Karpas-422 (cell line): Measurements from ENCODE around the gene DERA. TPM values are rescaled to one million over a fixed set of nuclear protein-coding genes. Genes with fewer than 3 reads are reported as not detected.

Experiments
- DNase-seq: peaks from one replicate; pipeline ENCODE4 v3.0.0-alpha.2; 2015
- H2AFZ ChIP-seq: fragments of 200-600 bp; sonication (generic); 2 replicates; pipeline ENCODE4 v1.6.1; 2014; ENCODE audit warnings: antibody characterized with exemption, low read length, mixed read lengths
- H3K27ac ChIP-seq: fragments of 200-600 bp; sonication (generic); 2 replicates; pipeline ENCODE4 v1.5.1; 2014; ENCODE audit warnings: mild to moderate bottlenecking, low read length, moderate library complexity
- H3K27me3 ChIP-seq: fragments of 200-600 bp; sonication (generic); 2 replicates; pipeline ENCODE4 v1.6.1; 2014; ENCODE audit warnings: low read length, mixed read lengths
- H3K36me3 ChIP-seq: fragments of 200-600 bp; sonication (generic); 2 replicates; pipeline ENCODE4 v1.6.1; 2014; ENCODE audit warnings: low read length, mixed read lengths; ENCODE audit not compliant: insufficient read depth
- H3K4me1 ChIP-seq: fragments of 200-600 bp; sonication (generic); 2 replicates; pipeline ENCODE4 v1.6.1; 2014; ENCODE audit warnings: mild to moderate bottlenecking, low read length, mixed read lengths
- H3K4me2 ChIP-seq: fragments of 200-600 bp; sonication (generic); 2 replicates; pipeline ENCODE4 v1.6.1; 2014; ENCODE audit warnings: low read length, low read depth, mild to moderate bottlenecking; ENCODE audit not compliant: poor library complexity, severe bottlenecking
- H3K4me3 ChIP-seq: fragments of 200-600 bp; sonication (generic); 2 replicates; pipeline ENCODE4 v1.5.1; 2014; ENCODE audit warnings: mild to moderate bottlenecking, antibody characterized with exemption, low read length, mixed read lengths
- H3K79me2 ChIP-seq: fragments of 200-600 bp; sonication (generic); 2 replicates; pipeline ENCODE4 v1.6.1; 2014; ENCODE audit warnings: mild to moderate bottlenecking, low read length, mixed read lengths
- H3K9ac ChIP-seq: fragments of 200-600 bp; sonication (generic); 2 replicates; pipeline ENCODE4 v1.6.0; 2014; ENCODE audit warnings: low read length
- H3K9me2 ChIP-seq: fragments of 200-600 bp; sonication (generic), shearing (Covaris generic); replicated peaks from 2 replicates; pipeline ENCODE4 v1.6.0; 2014; ENCODE audit warnings: mild to moderate bottlenecking, low read length, moderate library complexity; ENCODE audit not compliant: insufficient read depth
- H3K9me3 ChIP-seq: fragments of 300-700, 200-600 bp; sonication (generic); 2 replicates; pipeline ENCODE4 v1.6.1; 2014; ENCODE audit warnings: low read length, mixed read lengths
- H4K20me1 ChIP-seq: fragments of 200-600 bp; sonication (generic); 2 replicates; pipeline ENCODE4 v1.6.1; 2014; ENCODE audit warnings: mild to moderate bottlenecking, antibody characterized with exemption, low read length, low read depth; ENCODE audit not compliant: insufficient read depth
- total RNA-seq: library from RNA; depleted of rRNA; stranded (reverse); fragments of >200 nt; shearing (Covaris generic); gene quantifications from 2 replicates; pipeline ENCODE4 v1.2.3, GENCODE V29; 2014; ENCODE audit warnings: low replicate concordance

DERA gene
- total RNA-seq, 1 experiment from 2014 or later = 11.1 TPM

DNA sequence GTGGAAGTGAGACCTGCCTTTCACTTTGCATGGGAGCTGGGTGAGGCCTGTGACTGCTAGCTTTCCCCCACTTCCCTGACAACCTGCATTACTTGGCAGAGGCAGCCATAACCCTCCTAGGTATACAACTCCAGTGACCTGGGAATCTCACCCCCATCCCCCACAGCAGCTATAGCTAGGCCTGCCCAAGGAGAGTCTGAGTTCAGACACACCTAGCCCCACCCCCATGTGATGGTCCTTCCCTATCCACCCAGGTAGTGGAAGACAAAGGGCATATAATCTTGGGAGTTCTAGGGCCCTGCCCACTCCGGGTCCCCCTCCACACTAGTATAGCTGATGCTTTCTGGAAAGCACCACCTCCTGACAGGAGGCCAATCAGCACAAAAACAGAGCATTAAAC lies 35.3 kb upstream of the DERA start:
- H2AFZ ChIP-seq = no peak overlapping the region
- no peak overlapping the region for H3K27ac ChIP-seq

DNA sequence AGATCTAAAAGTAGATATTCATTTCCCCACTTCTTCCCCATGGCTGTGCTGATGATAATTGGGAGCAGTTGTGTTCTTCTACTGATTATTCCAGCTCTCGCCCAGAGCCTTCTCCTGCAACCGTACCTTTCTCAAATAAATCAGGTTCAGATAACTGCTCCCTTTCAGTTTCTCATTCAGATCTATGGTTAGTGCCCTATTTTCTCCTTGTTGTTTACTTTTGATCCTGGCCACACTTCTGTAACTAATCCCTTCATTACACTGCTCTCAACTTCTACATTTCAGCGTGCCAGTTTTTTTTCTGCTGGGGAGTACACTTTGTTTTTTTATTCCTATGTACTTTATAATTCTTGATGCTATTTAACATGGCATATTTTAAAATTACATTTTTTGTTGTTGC lies 31.7 kb upstream of the DERA start:
- H3K4me2 ChIP-seq = no peak overlapping the region
- H3K9me2 ChIP-seq = no peaks in the 10 kb centered on the region
- H3K36me3 ChIP-seq = no peaks in the 10 kb centered on the region
- peaks cover 19% of the 10 kb centered on the region for H4K20me1 ChIP-seq
- no peak overlapping the region for H3K9ac ChIP-seq
- H2AFZ ChIP-seq = no peak overlapping the region
- no peaks in the 10 kb centered on the region for H3K9me3 ChIP-seq
- H3K27ac ChIP-seq = no peak overlapping the region
- no peaks in the 10 kb centered on the region for H3K27me3 ChIP-seq
- DNase-seq = no peak
- peaks cover 22% of the 10 kb centered on the region for H3K4me1 ChIP-seq
- peaks cover 23% of the 10 kb centered on the region for H3K79me2 ChIP-seq
- H3K4me3 ChIP-seq = no peak overlapping the region

More for the DNA sequence above, 35.3 kb upstream of the DERA start:
- H3K9ac ChIP-seq = no peak overlapping the region
- no peaks in the 10 kb centered on the region for H3K36me3 ChIP-seq
- H3K79me2 ChIP-seq = no peaks in the 10 kb centered on the region
- DNase-seq = no peak
- no peak overlapping the region for H3K4me2 ChIP-seq
- no peaks in the 10 kb centered on the region for H3K4me1 ChIP-seq
- no peaks in the 10 kb centered on the region for H3K27me3 ChIP-seq
- no peak overlapping the region for H3K4me3 ChIP-seq
- no peaks in the 10 kb centered on the region for H3K9me3 ChIP-seq
- H3K9me2 ChIP-seq = no peaks in the 10 kb centered on the region
- H4K20me1 ChIP-seq = no peaks in the 10 kb centered on the region

DNA sequence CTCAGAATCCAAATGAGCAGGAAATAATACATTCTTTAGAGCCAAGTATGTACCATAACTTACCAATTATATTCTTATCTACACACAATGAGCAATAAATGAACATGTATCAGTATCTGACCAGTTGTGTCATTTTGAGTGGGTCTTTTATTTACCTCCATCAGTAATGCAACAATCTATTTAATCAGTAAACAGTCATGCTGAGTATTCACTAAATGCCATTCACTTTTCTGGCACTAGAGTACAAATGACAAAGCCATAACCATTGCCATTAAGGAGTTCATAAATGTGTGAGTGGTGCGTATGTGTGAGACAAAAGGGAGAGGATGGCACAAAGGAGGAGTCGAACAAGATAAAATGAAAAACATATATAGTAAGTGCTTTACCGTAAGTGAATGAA lies 30.4 kb upstream of the DERA start:
- H3K27me3 ChIP-seq = no peaks in the 10 kb centered on the region
- no peak overlapping the region for H3K4me3 ChIP-seq
- no peaks in the 10 kb centered on the region for H3K9me3 ChIP-seq
- peaks cover 8% of the 10 kb centered on the region; the same call in 1 of the 2 replicates for H3K36me3 ChIP-seq
- no peak overlapping the region for H3K9ac ChIP-seq
- no peak overlapping the region for H3K4me2 ChIP-seq
- H2AFZ ChIP-seq = no peak overlapping the region
- H3K4me1 ChIP-seq = peaks cover 22% of the 10 kb centered on the region
- peaks cover 27% of the 10 kb centered on the region for H4K20me1 ChIP-seq
- no peaks in the 10 kb centered on the region for H3K9me2 ChIP-seq
- DNase-seq = no peak
- H3K27ac ChIP-seq = no peak overlapping the region
- peaks cover 36% of the 10 kb centered on the region for H3K79me2 ChIP-seq

DNA sequence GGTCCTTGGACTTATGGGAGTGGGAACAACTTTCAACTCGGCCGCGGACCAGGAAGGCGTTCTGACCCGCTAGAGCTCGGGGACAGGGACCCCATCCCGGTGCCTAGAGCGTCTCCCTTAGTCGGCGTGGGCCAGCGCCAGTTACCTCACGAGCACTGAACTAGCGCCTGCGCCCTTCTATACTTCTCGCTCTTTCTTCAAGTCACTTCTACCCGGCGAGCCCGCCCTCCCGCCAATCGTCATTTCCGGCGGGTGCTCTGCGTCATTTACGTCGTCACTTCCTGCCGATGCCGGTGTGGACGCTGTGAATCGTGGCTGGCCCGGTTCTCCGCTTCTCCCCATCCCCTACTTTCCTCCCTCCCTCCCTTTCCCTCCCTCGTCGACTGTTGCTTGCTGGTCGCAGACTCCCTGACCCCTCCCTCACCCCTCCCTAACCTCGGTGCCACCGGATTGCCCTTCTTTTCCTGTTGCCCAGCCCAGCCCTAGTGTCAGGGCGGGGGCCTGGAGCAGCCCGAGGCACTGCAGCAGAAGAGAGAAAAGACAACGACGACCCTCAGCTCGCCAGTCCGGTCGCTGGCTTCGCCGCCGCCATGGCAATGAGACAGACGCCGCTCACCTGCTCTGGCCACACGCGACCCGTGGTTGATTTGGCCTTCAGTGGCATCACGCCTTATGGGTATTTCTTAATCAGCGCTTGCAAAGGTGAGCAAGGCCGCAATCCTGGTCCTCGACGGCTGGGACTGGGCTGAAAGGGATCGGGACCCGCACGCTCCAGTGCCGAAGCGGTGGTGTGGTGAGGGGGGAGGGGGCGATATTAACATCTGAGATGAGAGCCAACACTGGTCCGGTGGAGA lies 28.8 kb upstream of the DERA start, which contains the start of gene STRAP:
STRAP (plus strand) TSS at position 270 of the 854 bp plus-strand sequence; CDS start at position 591, 321 bp downstream.
- H3K4me1 ChIP-seq = peaks cover 22% of the 10 kb centered on the region
- H3K9me3 ChIP-seq = no peaks in the 10 kb centered on the region
- peak within 1 kb of the TSS; percentile 97 for H3K4me3 ChIP-seq
- H3K9me2 ChIP-seq = no peaks in the 10 kb centered on the region
- peaks cover 43% of the 10 kb centered on the region for H4K20me1 ChIP-seq
- H3K27me3 ChIP-seq = no peaks in the 10 kb centered on the region
- peaks cover 23% of the 10 kb centered on the region; the same call in 1 of the 2 replicates for H3K36me3 ChIP-seq
- H3K79me2 ChIP-seq = peaks cover 52% of the 10 kb centered on the region
- H3K4me2 ChIP-seq = peak within 1 kb of the TSS; percentile 98
- peak within 1 kb of the TSS; percentile 96 for H3K9ac ChIP-seq
- H3K27ac ChIP-seq = peak within 1 kb of the TSS; percentile 59
- DNase-seq = peak; percentile 98
- H2AFZ ChIP-seq = peak within 1 kb of the TSS; percentile 96

DNA sequence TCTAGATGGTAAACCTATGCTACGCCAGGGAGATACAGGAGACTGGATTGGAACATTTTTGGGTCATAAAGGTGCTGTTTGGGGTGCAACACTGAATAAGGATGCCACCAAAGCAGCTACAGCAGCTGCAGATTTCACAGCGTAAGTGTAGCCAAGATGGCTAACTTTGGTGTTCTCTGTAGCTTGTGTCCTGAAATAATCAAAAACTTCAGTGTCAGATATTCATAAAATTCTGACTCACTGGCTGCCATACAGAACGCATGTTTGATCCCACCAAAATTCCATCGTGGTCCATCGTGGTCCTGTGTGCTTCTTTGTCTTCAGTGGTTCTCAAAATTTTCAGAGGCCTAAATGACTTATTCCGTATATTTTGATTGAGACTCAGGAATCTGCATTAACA lies 27.6 kb upstream of the DERA start:
- H3K9me2 ChIP-seq = no peaks in the 10 kb centered on the region
- peak overlapping the region; percentile 97 for H3K4me3 ChIP-seq
- H3K36me3 ChIP-seq = peaks cover 34% of the 10 kb centered on the region; the same call in 1 of the 2 replicates
- H4K20me1 ChIP-seq = peaks cover 49% of the 10 kb centered on the region
- no peaks in the 10 kb centered on the region for H3K9me3 ChIP-seq
- H3K4me2 ChIP-seq = peak overlapping the region; percentile 98
- peaks cover 22% of the 10 kb centered on the region for H3K4me1 ChIP-seq
- peaks cover 64% of the 10 kb centered on the region for H3K79me2 ChIP-seq
- H3K9ac ChIP-seq = peak overlapping the region; percentile 96
- H3K27me3 ChIP-seq = no peaks in the 10 kb centered on the region
- DNase-seq = no peak
- no peak overlapping the region for H3K27ac ChIP-seq
- H2AFZ ChIP-seq = no peak overlapping the region

DNA sequence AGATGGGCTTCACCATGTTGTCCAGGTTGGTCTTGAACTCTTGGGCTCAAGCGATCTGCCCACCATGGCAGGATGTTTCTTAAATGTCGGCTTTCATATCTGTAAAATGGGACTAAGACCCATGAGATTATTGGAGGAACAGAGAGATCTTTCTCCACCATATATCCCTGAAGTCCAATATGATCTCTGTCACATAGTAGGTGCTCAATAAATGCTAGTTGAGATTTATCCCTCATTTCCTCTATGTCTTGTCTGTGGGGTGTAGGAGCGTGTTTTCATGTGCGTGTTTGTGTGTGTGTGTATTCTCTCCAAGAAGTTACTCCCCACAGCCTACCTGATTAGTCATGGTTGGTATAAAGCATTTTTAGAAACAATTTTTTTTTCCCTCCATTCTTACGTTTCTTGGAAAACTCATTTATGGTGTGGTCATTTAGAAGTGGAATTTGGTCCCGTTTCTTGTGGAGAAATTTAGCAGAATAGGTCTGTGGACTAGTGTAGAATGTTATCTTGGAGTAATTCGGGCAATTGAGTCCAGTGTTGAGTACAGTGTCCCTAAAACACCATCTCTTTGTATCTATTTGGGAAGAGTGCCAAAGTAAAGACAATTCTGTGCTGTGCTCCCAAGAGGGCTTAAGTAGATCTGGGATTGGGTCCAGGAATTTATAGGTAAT lies 24.6 kb upstream of the DERA start:
- no peaks in the 10 kb centered on the region for H3K9me3 ChIP-seq
- H3K79me2 ChIP-seq = peaks cover 89% of the 10 kb centered on the region
- no peak overlapping the region for H3K27ac ChIP-seq
- no peaks in the 10 kb centered on the region for H3K27me3 ChIP-seq
- H3K36me3 ChIP-seq = peaks cover 42% of the 10 kb centered on the region; the same call in 1 of the 2 replicates
- H2AFZ ChIP-seq = no peak overlapping the region
- H3K9me2 ChIP-seq = no peaks in the 10 kb centered on the region
- no peak for DNase-seq
- no peak overlapping the region for H3K9ac ChIP-seq
- no peak overlapping the region for H3K4me3 ChIP-seq
- peak overlapping the region; percentile 10 for H3K4me2 ChIP-seq
- peaks cover 15% of the 10 kb centered on the region for H3K4me1 ChIP-seq
- H4K20me1 ChIP-seq = peaks cover 49% of the 10 kb centered on the region

DNA sequence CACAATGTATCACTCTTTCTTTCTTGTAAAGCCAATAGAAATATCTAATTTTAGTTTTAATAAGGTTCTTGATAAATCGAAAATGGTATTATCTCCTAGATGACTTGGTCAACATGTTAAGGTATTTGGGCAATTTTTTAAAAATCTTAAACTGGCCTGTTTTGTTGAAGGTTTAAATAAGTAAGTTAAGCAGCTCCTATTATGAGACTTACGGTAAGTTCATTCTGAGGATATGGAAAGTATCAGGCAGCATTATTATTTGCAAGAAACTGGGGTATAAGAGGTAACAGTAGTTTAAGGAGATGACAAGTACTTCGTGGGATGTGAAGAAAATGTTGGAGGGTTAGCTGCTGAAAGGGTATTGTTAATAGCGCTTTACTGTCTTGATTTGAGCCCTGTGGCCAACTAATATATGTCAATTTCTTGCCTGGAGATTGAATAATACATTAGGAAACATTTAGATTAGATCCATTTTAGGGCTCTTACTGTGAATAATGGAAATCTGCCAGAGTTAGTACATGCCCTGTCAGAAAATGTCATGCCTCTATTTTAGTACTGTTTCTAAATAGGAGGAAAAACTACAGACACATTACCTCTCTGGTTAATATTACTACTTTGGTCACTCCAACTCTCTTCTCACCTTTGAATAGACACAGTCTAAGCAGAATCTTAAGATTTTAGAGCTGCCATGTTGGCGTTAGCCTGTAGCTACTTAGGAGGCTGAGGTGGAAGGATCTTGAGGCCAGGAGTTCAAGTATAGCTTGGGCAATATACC lies 23.9 kb upstream of the DERA start:
- H3K4me1 ChIP-seq = peaks cover 12% of the 10 kb centered on the region
- H3K27me3 ChIP-seq = no peaks in the 10 kb centered on the region
- H3K9me2 ChIP-seq = no peaks in the 10 kb centered on the region
- no peak overlapping the region for H3K27ac ChIP-seq
- no peak overlapping the region for H2AFZ ChIP-seq
- H3K79me2 ChIP-seq = peaks cover 92% of the 10 kb centered on the region
- DNase-seq = no peak
- H3K9ac ChIP-seq = no peak overlapping the region
- peaks cover 49% of the 10 kb centered on the region for H4K20me1 ChIP-seq
- peaks cover 47% of the 10 kb centered on the region; the same call in 1 of the 2 replicates for H3K36me3 ChIP-seq
- peak overlapping the region; percentile 10 for H3K4me2 ChIP-seq
- no peak overlapping the region for H3K4me3 ChIP-seq
- H3K9me3 ChIP-seq = no peaks in the 10 kb centered on the region
